HUES64 (cell line): ENCODE results near the gene SDCCAG8.

Source experiments
- H3K27ac ChIP-seq: 2 replicates; pipeline ENCODE4 v1.7.0; 2013; ENCODE audit warnings: low read depth, low read length, inconsistent platforms
- H3K27me3 ChIP-seq: 2 replicates; pipeline ENCODE4 v1.6.1; 2013; ENCODE audit warnings: mild to moderate bottlenecking, low read length; ENCODE audit not compliant: insufficient read depth
- H3K36me3 ChIP-seq: 2 replicates; pipeline ENCODE4 v1.6.1; 2013; ENCODE audit warnings: mild to moderate bottlenecking, low read length; ENCODE audit not compliant: insufficient read depth
- H3K4me1 ChIP-seq: 2 replicates; pipeline ENCODE4 v1.6.1; 2013; ENCODE audit warnings: mild to moderate bottlenecking, low read length, moderate library complexity; ENCODE audit not compliant: insufficient read depth
- H3K4me3 ChIP-seq: 2 replicates; pipeline ENCODE4 v1.5.1; 2013; ENCODE audit warnings: mild to moderate bottlenecking, low read length, moderate library complexity
- H3K9ac ChIP-seq: 2 replicates; pipeline ENCODE4 v1.6.1; 2013; ENCODE audit warnings: mild to moderate bottlenecking, low read depth, low read length
- H3K9me3 ChIP-seq: 2 replicates; pipeline ENCODE4 v1.6.1; 2013; ENCODE audit warnings: low read depth, low read length; ENCODE audit not compliant: insufficient read depth
- WGBS: fragments of 150-250, 120-280 bp; methylation state at CpG from one replicate; pipeline ENCODE4 v1.1.7; 2013; ENCODE audit warnings: missing lambda C conversion rate; 5-methylcytosine and 5-hydroxymethylcytosine counted together

The SDCCAG8 gene

GRCh38 chr1:243499248-243499647, 243.4 kb downstream of the SDCCAG8 start:
- no peak overlapping the region for H3K27ac ChIP-seq
- WGBS: 92% methylated on average over 4 of the region's 4 CpGs
- H3K27me3 ChIP-seq: no peaks in the 10 kb centered on the region

DNA sequence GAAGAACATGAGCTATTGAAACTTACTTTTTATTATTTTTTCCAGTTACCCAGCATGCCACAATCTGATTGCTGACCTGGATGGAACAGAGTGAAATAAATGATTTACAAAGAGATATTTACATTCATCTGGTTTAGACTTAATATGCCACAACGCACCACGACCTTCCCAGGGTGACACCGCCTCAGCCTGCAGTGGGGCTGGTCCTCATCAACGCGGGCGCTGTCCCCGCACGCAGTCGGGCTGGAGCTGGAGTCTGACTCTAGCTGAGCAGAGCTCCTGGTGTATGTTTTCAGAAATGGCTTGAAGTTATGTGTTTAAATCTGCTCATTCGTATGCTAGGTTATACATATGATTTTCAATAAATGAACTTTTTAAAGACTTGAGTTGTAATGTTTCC, 243.9 kb downstream of the SDCCAG8 start:
- WGBS: 96% methylated on average over 9 of the region's 10 CpGs
- H3K36me3 ChIP-seq: no peaks in the 10 kb centered on the region
- no peak overlapping the region for H3K9ac ChIP-seq

More at GRCh38 chr1:243499248-243499647, 243.4 kb downstream of the SDCCAG8 start:
- Histone ChIP-seq H3K36me3 (no peaks in the 10 kb centered on the region), H3K4me1 (0 out of 2 replicates have a peak, but pooled peaks cover 5% of the 10 kb centered on the region), H3K9ac (no peak overlapping the region), H3K4me3 (no peak overlapping the region), H3K9me3 (no peaks in the 10 kb centered on the region)

GRCh38 chr1:243500512-243500911, 244.7 kb downstream of the SDCCAG8 start:
- no peak overlapping the region for H3K9ac ChIP-seq
- WGBS: 85% methylated on average over 5 of the region's 5 CpGs
- H3K4me1 ChIP-seq: 0 out of 2 replicates have a peak, but pooled peaks cover 3% of the 10 kb centered on the region
- no peak overlapping the region for H3K4me3 ChIP-seq
- H3K36me3 ChIP-seq: no peaks in the 10 kb centered on the region
- H3K9me3 ChIP-seq: no peaks in the 10 kb centered on the region
- no peak overlapping the region for H3K27ac ChIP-seq
- H3K27me3 ChIP-seq: no peaks in the 10 kb centered on the region

More for the DNA sequence above, 243.9 kb downstream of the SDCCAG8 start:
- H3K27me3 ChIP-seq: no peaks in the 10 kb centered on the region
- H3K4me1 ChIP-seq: 0 out of 2 replicates have a peak, but pooled peaks cover 3% of the 10 kb centered on the region
- no peak overlapping the region for H3K27ac ChIP-seq
- no peaks in the 10 kb centered on the region for H3K9me3 ChIP-seq
- no peak overlapping the region for H3K4me3 ChIP-seq

GRCh38 chr1:243501002-243501401, 245.2 kb downstream of the SDCCAG8 start:
- H3K4me3 ChIP-seq: no peak overlapping the region
- H3K36me3 ChIP-seq: no peaks in the 10 kb centered on the region
- no peaks in the 10 kb centered on the region for H3K9me3 ChIP-seq
- H3K27ac ChIP-seq: no peak overlapping the region
- 94% methylated on average over 5 of the region's 5 CpGs for WGBS
- 0 out of 2 replicates have a peak, but pooled peaks cover under 1% of the 10 kb centered on the region for H3K4me1 ChIP-seq
- no peaks in the 10 kb centered on the region for H3K27me3 ChIP-seq
- no peak overlapping the region for H3K9ac ChIP-seq

DNA sequence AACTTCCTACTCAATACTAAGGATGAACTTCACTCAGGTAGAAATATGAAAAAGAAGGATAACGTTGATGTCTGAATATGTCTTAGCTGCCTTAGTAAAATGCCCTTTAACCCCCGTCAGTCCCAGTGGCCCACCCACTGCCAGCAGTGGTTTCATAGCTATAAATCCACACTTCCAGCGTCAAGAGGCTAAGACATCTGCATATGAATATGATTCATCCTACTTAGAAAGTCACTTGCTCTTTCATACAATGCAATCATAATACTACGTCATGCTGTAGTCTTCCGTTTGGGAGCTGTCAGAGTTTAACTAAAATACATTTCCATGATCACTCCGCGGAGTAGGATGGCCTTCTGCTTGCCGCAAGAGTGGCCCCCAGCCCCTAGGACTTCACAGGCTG, 247.3 kb downstream of the SDCCAG8 start:
- H3K4me1 ChIP-seq: peaks cover 14% of the 10 kb centered on the region
- H3K9me3 ChIP-seq: no peaks in the 10 kb centered on the region
- H3K27ac ChIP-seq: no peak overlapping the region
- H3K36me3 ChIP-seq: no peaks in the 10 kb centered on the region
- 90% methylated on average over 7 of the region's 8 CpGs for WGBS
- no peak overlapping the region for H3K4me3 ChIP-seq
- no peak overlapping the region for H3K9ac ChIP-seq
- no peaks in the 10 kb centered on the region for H3K27me3 ChIP-seq

DNA sequence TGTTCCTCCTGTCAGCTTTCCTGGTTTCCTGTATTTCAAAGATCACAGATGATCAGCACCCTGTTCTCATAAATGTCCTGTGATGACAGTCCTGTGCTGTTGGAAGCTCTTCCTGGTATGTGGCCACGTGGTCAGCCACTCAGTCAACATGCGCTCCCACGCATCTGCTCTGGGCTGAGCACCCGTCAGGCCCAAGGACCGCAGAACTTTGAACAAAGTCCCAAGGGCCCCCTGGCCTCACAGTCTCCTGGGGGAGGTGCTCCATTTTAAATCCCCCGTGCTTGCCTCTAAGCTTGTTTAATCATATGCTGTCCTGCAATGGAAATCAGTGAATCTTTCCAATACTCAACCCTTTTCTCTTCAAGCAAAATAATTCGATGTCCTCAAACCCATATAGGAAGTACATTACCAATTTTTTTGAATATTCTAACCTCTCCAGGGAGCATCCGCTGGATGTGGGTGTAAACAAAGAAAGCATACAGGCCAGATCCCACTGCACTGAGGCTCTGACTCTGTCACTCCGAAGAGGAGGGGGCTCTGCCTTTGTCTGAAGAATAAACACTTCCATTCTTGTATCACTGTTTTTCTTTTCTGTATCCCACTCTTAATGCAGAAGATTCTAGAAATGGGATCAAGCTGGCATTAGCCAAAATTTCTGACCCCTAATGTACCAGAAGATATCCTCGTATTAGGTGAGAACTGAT, 250.3 kb downstream of the SDCCAG8 start:
- no peak overlapping the region for H3K9ac ChIP-seq
- H3K9me3 ChIP-seq: no peaks in the 10 kb centered on the region
- no peak overlapping the region for H3K4me3 ChIP-seq
- no peaks in the 10 kb centered on the region for H3K27me3 ChIP-seq
- H3K27ac ChIP-seq: no peak overlapping the region
- 88% methylated on average over 10 of the region's 10 CpGs for WGBS
- H3K4me1 ChIP-seq: peaks cover 14% of the 10 kb centered on the region
- H3K36me3 ChIP-seq: no peaks in the 10 kb centered on the region; the same call in 1 of the 2 replicates

DNA sequence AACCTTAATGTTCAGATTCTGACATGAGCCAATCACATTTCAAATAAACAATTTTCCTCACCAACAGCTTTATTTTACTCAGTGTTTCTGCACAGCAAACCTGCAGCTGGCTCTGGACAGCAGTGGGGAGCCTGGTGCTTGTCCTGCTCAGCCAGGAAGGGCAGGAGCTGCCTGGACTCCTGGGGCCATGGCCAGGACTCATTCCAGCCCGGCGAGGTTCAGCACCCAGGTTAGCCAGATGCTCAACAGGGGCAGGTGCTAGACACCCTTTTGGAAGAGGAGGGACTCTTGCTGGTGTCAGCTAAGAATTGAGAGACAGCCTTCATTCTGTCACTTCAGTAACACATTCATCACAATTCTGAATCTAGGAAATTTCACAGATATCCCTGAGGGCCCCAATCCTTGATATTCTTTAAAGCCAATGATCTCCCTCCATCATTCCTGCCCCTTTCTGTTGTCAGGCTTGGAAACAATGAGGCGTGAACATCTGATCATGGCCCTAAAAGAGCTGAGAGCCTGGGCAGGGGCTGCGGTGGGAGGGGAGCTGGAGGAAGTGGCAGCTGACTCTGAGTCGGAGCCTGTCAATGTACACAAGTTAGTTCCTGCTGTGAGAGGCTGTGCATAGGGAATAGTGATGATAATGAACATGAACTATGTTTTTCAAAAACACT, 251.3 kb downstream of the SDCCAG8 start:
- Histone ChIP-seq H3K36me3 (peaks cover 3% of the 10 kb centered on the region; the same call in 1 of the 2 replicates), H3K27me3 (no peaks in the 10 kb centered on the region), H3K9me3 (no peaks in the 10 kb centered on the region), H3K4me1 (peaks cover 14% of the 10 kb centered on the region), H3K9ac (no peak overlapping the region), H3K4me3 (no peak overlapping the region), H3K27ac (no peak overlapping the region)
- WGBS: 70% methylated on average over 5 of the region's 5 CpGs

DNA sequence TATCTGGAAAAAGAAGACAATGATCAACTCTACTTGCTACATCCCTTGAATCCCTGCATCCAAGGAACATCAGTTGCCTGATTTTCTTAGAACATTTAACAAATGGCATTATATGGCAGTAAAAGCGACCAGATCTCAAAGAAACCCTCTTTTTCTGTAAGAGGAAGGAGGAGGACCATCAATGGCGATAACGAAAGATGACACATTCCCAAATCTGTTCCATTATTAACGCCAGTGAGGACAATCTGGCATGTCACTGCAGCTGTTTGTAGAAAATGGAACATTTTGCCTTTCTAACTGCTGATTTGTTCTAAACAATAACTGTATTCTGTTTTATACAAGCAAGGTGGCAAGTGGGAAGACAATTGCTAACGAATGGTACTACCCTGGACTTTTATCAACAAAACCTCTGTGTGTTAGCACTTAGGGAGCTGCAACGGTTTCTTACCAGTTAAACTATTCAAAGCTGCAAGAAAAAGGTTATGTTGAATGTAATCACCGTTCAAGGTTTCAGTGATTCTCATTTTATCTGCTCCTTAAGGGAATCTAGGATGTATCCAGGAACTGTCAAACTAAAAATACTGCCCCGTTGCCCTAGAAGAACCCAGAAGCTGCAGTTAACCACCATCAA, 251.9 kb downstream of the SDCCAG8 start:
- no peaks in the 10 kb centered on the region for H3K27me3 ChIP-seq
- WGBS: 94% methylated on average over 8 of the region's 8 CpGs
- H3K9ac ChIP-seq: no peak overlapping the region
- no peak overlapping the region for H3K27ac ChIP-seq
- H3K4me3 ChIP-seq: no peak overlapping the region
- H3K4me1 ChIP-seq: peaks cover 14% of the 10 kb centered on the region
- peaks cover 3% of the 10 kb centered on the region; the same call in 1 of the 2 replicates for H3K36me3 ChIP-seq
- no peaks in the 10 kb centered on the region for H3K9me3 ChIP-seq

GRCh38 chr1:243508303-243508713, 252.5 kb downstream of the SDCCAG8 start:
- Histone ChIP-seq H3K36me3 (peaks cover 3% of the 10 kb centered on the region; the same call in 1 of the 2 replicates), H3K27me3 (no peaks in the 10 kb centered on the region), H3K4me3 (no peak overlapping the region), H3K9me3 (no peaks in the 10 kb centered on the region), H3K9ac (no peak overlapping the region), H3K27ac (no peak overlapping the region), H3K4me1 (peaks cover 14% of the 10 kb centered on the region)
- WGBS: 89% methylated on average over 9 of the region's 9 CpGs

DNA sequence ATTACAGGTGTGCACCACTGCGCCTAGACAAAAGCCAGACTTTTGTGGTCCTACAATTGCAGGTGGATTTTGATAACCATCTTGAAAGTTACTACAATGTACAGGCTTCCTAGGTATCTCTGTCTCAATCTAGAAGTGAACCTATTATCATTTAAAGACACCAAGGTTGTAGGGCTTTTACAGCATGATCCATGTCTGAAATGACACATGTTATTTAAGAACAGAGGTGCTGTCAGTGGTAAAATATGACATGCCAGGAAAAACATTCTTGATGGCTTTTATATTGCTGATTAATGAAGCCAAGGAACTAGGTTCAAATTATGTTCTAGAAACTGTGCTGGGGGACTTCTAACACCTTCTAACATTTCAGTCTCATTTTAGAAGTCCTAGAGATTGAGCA, 253.1 kb downstream of the SDCCAG8 start:
- H3K9me3 ChIP-seq: no peaks in the 10 kb centered on the region
- H3K4me3 ChIP-seq: no peak overlapping the region
- H3K27ac ChIP-seq: no peak overlapping the region
- peaks cover 3% of the 10 kb centered on the region; the same call in 1 of the 2 replicates for H3K36me3 ChIP-seq
- H3K9ac ChIP-seq: no peak overlapping the region
- peaks cover 18% of the 10 kb centered on the region for H3K4me1 ChIP-seq
- WGBS: 90% methylated on average over 1 of the region's 1 CpG
- no peaks in the 10 kb centered on the region for H3K27me3 ChIP-seq

- peaks cover 23% of the 10 kb centered on the region for H3K4me1 ChIP-seq
- peaks cover 3% of the 10 kb centered on the region; the same call in 1 of the 2 replicates for H3K36me3 ChIP-seq
- no peaks in the 10 kb centered on the region for H3K27me3 ChIP-seq
- H3K9ac ChIP-seq: no peak overlapping the region
- H3K4me3 ChIP-seq: no peak overlapping the region
- no peaks in the 10 kb centered on the region for H3K9me3 ChIP-seq
- H3K27ac ChIP-seq: no peak overlapping the region
- 97% methylated on average over 3 of the region's 3 CpGs for WGBS
Measured at GRCh38 chr1:243510928-243511327, 255.1 kb downstream of the SDCCAG8 start.
